Fibroblast of pulmonary artery (primary cell): ENCODE data around the gene F2RL1.

Experiments
- DNase-seq: peaks from one replicate; pipeline ENCODE4 v3.0.0-alpha.2; 2010; ENCODE audit warnings: low read depth
- H3K4me3 ChIP-seq: replicated peaks from 2 replicates; pipeline ENCODE4 v1.5.1; 2011; ENCODE audit warnings: low read depth, mild to moderate bottlenecking, control low read depth, low read length, moderate library complexity
- CTCF ChIP-seq: IDR thresholded peaks from 2 replicates; pipeline ENCODE4 v1.5.1; 2011; ENCODE audit warnings: mild to moderate bottlenecking, control low read depth, low read length, inconsistent platforms; ENCODE audit errors: missing control alignments

The F2RL1 gene

GRCh38 chr5:76863001-76863400 is 44.2 kb downstream of the F2RL1 start:
- DNase-seq: no peak
- no peak overlapping the region for H3K4me3 ChIP-seq
- TF ChIP-seq CTCF: no peak

- DNase-seq: no peak
- no peak for TF ChIP-seq CTCF
- H3K4me3 ChIP-seq: no peak overlapping the region
These were observed 47.7 kb downstream of the F2RL1 start for GRCh38 chr5:76866503-76866902.

GRCh38 chr5:76867038-76867437 is 48.2 kb downstream of the F2RL1 start:
- H3K4me3 ChIP-seq: no peak overlapping the region
- DNase-seq: no peak
- TF ChIP-seq CTCF: no peak

GRCh38 chr5:76867827-76868693 is 49.2 kb downstream of the F2RL1 start:
- DNase-seq: peak; percentile 84

GRCh38 chr5:76870046-76870445 is 51.2 kb downstream of the F2RL1 start:
- DNase-seq: no peak
- TF ChIP-seq CTCF: no peak
- no peak overlapping the region for H3K4me3 ChIP-seq

More at GRCh38 chr5:76867827-76868693, 49.2 kb downstream of the F2RL1 start:
- no peak overlapping the region for H3K4me3 ChIP-seq
- TF ChIP-seq CTCF: peak; percentile 85

- TF ChIP-seq CTCF: no peak
- DNase-seq: no peak
- H3K4me3 ChIP-seq: no peak overlapping the region
These were observed 55.3 kb downstream of the F2RL1 start for GRCh38 chr5:76874088-76874581.
